Neural crest cell (in vitro differentiated cells): Measurements from ENCODE around the gene IL23R. TPM values are rescaled to one million over a fixed set of nuclear protein-coding genes. Genes with fewer than 3 reads are reported as not detected.

ENCODE experiments used
- DNase-seq: peaks from one replicate; pipeline ENCODE4 v3.0.0; 2021; ENCODE audit warnings: low read depth, mixed read lengths, low spot score
- H3K27ac Mint-ChIP-seq: one replicate; pipeline ENCODE4 v1.8.0; 2021; ENCODE audit warnings: mild to moderate bottlenecking, mixed read lengths; ENCODE audit not compliant: unreplicated experiment
- H3K27me3 Mint-ChIP-seq: 2 replicates; pipeline ENCODE4 v1.8.0; 2021; ENCODE audit warnings: low read depth, mild to moderate bottlenecking, mixed read lengths
- H3K36me3 Mint-ChIP-seq: 2 replicates; pipeline ENCODE4 v1.8.0; 2021; ENCODE audit warnings: low read depth, mild to moderate bottlenecking, mixed read lengths
- H3K4me1 Mint-ChIP-seq: 2 replicates; pipeline ENCODE4 v1.8.0; 2021; ENCODE audit warnings: mixed read lengths
- H3K4me3 Mint-ChIP-seq: one replicate; pipeline ENCODE4 v1.8.0; 2021; ENCODE audit warnings: mild to moderate bottlenecking, mixed read lengths
- H3K9me3 Mint-ChIP-seq: 2 replicates; pipeline ENCODE4 v1.8.0; 2021; ENCODE audit warnings: mixed read lengths
- CTCF ChIP-seq: fragments of 200-600 bp; sonication (generic); conservative IDR thresholded peaks from 2 replicates; pipeline ENCODE4 v1.5.0; 2021; ENCODE audit warnings: antibody characterized with exemption, mild to moderate bottlenecking
- total RNA-seq: library from RNA; stranded (reverse); gene quantifications from 2 replicates; pipeline ENCODE4 v1.2.1, GENCODE V29; 2021

The IL23R gene
- total RNA-seq, 1 donor from 2014 or later, result not detected

GRCh38 chr1:67257173-67257535 lies 90.9 kb downstream of the IL23R start:
- peaks cover 3% of the 10 kb centered on the region for H3K36me3 Mint-ChIP-seq
- no peaks in the 10 kb centered on the region for H3K27me3 Mint-ChIP-seq
- H3K9me3 Mint-ChIP-seq, result peaks cover 12% of the 10 kb centered on the region
- H3K27ac Mint-ChIP-seq, result no peak overlapping the region
- H3K4me3 Mint-ChIP-seq, result no peak overlapping the region
- peaks cover 8% of the 10 kb centered on the region for H3K4me1 Mint-ChIP-seq
- no peak for TF ChIP-seq CTCF
- DNase-seq, result no peak

GRCh38 chr1:67261680-67262079 lies 95.4 kb downstream of the IL23R start:
- Mint-ChIP-seq H3K36me3 (no peaks in the 10 kb centered on the region), H3K9me3 (no peaks in the 10 kb centered on the region), H3K27ac (no peak overlapping the region), H3K4me1 (no peaks in the 10 kb centered on the region), H3K27me3 (no peaks in the 10 kb centered on the region), H3K4me3 (no peak overlapping the region)
- peak; percentile 36 for TF ChIP-seq CTCF
- DNase-seq, result no peak

- Mint-ChIP-seq H3K9me3 (no peaks in the 10 kb centered on the region), H3K4me1 (no peaks in the 10 kb centered on the region), H3K36me3 (no peaks in the 10 kb centered on the region), H3K4me3 (no peak overlapping the region), H3K27me3 (no peaks in the 10 kb centered on the region), H3K27ac (peak overlapping the region; percentile 19)
- no peak for TF ChIP-seq CTCF
- no peak for DNase-seq
Measured at GRCh38 chr1:67262735-67263134, 96.5 kb downstream of the IL23R start.

- no peak overlapping the region for H3K27ac Mint-ChIP-seq
- TF ChIP-seq CTCF, result no peak
- no peak overlapping the region for H3K4me3 Mint-ChIP-seq
- DNase-seq, result no peak
- no peaks in the 10 kb centered on the region for H3K36me3 Mint-ChIP-seq
- H3K9me3 Mint-ChIP-seq, result no peaks in the 10 kb centered on the region
- no peaks in the 10 kb centered on the region for H3K27me3 Mint-ChIP-seq
- peaks cover 2% of the 10 kb centered on the region for H3K4me1 Mint-ChIP-seq
Measured at GRCh38 chr1:67264152-67264551, 97.9 kb downstream of the IL23R start.

GRCh38 chr1:67264899-67265298 lies 98.6 kb downstream of the IL23R start:
- no peaks in the 10 kb centered on the region for H3K9me3 Mint-ChIP-seq

More at GRCh38 chr1:67264899-67265298, 98.6 kb downstream of the IL23R start:
- Mint-ChIP-seq H3K4me1 (peaks cover 5% of the 10 kb centered on the region), H3K36me3 (no peaks in the 10 kb centered on the region), H3K27me3 (no peaks in the 10 kb centered on the region), H3K4me3 (no peak overlapping the region), H3K27ac (no peak overlapping the region)
- TF ChIP-seq CTCF, result no peak
- DNase-seq, result no peak
